Sigmoid colon (tissue), 4 donors: Measurements from ENCODE around the gene RNF149.

Experiments
- CTCF ChIP-seq, 4 experiments: fragments of 450-650 bp in 3 of 4; fragments of 200-600 bp in 1 of 4; IDR thresholded peaks; one replicate each; pipeline ENCODE4 v1.5.1; 2016 to 2019; ENCODE audit warnings: antibody characterized with exemption in 4 of 4, mild to moderate bottlenecking in 3 of 4, moderate library complexity in 2 of 4
- POLR2AphosphoS5 ChIP-seq, 4 donors: sonication (generic); formaldehyde crosslinking; IDR thresholded peaks; one replicate each; pipeline ENCODE4 v1.6.1; 2017; ENCODE audit warnings: antibody characterized with exemption in 4 of 4

- no peak for TF ChIP-seq CTCF (IDR thresholded peaks at IDR 0.05)
- no peak for TF ChIP-seq POLR2AphosphoS5 (IDR thresholded peaks at IDR 0.05)
Observed at GRCh38 chr2:101262142-101262541, 46.4 kb downstream of the RNF149 start.
